GM12873 (cell line): ENCODE data around the gene FAAH2.

ENCODE experiments used
- TF ChIP-seq, protein P1 (sequence below): IDR thresholded peaks from 2 replicates; pipeline ENCODE4 v1.5.1; 2012; ENCODE audit warnings: low read depth, mild to moderate bottlenecking, moderate library complexity, low read length, control low read depth; ENCODE audit not compliant: insufficient read depth; ENCODE audit errors: missing control alignments

FAAH2 gene

DNA sequence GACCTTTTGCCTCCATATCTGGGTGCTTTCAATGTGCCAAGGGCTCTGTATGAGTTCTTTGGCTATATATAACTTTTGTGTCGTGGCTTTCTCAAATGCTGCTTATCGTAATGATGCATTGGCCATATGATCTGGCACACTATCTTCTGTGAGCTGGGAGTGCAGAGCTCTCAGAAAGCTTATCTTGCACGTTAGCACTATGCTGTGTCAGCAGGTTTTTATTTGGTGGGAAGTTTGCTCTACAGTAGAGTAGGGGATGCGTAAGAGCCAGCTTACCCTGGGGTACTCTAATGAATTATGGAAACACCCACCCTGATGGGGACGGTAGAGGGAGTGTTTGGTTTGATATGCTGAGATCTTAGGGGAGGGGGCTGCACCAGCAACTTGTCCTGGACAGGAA is 119.6 kb downstream of the FAAH2 start:
- TF ChIP-seq, protein P1, sequence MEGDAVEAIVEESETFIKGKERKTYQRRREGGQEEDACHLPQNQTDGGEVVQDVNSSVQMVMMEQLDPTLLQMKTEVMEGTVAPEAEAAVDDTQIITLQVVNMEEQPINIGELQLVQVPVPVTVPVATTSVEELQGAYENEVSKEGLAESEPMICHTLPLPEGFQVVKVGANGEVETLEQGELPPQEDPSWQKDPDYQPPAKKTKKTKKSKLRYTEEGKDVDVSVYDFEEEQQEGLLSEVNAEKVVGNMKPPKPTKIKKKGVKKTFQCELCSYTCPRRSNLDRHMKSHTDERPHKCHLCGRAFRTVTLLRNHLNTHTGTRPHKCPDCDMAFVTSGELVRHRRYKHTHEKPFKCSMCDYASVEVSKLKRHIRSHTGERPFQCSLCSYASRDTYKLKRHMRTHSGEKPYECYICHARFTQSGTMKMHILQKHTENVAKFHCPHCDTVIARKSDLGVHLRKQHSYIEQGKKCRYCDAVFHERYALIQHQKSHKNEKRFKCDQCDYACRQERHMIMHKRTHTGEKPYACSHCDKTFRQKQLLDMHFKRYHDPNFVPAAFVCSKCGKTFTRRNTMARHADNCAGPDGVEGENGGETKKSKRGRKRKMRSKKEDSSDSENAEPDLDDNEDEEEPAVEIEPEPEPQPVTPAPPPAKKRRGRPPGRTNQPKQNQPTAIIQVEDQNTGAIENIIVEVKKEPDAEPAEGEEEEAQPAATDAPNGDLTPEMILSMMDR: no peak

DNA sequence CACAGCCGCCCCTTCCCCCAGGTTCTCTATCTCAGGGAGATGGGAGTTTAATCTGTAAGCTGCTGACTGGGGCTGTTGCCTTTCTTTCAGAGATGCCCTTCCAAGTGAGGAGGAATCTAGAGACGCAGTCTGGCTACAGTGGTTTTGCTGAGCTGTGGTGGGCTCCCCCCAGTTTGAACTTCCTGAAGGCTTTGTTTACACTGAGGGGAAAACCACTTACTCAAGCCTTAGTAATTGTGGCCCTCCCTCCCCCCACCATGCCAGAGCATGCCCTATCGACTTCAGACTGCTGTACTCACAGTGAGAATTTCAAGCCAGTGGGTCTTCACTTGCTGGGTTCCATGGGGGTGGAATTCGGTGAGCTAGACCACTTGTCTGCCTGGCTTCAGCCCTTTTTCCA is 131.3 kb downstream of the FAAH2 start:
- TF ChIP-seq, protein P1: no peak

DNA sequence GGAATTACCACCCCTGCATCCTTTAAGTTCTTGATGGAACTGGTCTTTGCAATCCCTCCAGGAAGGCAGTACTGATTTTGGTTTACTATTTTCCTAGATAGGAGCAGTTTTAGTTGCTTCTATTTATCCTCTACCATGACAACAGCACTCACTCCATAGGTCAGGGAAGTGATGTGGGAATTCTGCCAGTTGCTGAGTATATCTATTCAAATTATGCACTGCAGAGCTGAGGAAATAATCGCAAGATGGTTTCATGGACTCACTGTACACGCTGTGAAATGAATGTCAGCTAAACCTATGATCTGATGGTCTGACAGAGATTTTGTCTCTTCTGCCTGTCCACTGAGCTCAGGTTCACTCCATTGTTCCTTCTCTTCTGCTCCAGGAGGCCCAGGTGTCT is 135.8 kb downstream of the FAAH2 start:
- TF ChIP-seq, protein P1: no peak

DNA sequence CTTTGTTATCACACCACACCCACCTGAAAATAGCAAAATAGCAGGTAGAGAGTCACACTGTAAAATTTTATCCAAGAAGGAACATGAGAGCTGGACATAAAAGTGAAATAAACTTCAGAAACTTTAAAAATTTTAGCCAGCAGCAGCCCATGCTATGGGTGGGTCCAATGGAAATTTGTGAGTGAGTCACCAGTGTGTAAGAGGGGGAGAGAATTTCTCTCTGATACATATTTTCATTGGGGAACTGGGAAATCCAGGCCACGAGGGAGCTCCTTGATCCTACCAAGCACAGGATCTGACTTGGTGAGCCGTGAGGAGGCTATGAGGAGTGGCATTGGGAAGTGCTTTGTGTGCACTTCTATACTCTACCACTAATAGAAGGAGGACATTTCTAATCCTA is 136.3 kb downstream of the FAAH2 start:
- TF ChIP-seq, protein P1: no peak

DNA sequence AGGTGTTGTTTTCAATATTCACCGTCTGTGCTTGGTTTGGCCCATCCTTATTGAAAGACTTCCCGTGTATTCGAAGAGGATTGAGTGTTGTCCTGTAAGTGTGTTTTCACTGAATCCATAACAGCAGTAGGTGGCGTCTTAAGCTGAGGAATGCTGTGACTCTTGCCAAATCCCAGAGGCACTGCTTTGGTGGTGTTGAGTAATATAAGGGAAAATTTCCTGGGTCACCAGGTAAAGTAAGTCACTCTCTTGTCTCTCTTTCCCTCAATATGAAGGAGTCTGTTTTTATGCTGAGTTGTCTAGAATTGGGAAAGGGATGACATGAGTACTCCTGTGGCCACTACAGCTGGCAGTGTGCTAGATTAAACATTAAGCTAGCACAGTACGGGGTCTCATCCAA is 158.6 kb downstream of the FAAH2 start:
- TF ChIP-seq, protein P1: no peak

DNA sequence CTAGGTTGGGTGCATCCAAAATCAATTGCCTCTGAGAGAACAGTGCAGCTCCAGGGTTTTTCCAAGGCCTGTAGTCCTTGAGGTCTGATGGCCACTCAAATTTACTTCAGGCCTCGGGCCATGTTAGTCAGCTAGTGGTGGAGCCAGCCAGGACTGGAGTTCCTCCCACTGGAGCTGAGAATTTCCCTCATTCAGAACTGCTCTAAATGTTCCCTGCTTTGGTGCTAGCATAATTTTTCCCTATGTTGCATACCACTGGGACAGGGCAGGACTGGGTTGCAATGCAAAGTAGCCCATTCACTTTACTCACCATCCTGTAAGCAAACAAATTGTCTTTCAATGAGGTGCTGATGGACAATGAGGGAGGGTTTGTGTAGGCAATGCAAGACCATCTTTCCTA is 159.3 kb downstream of the FAAH2 start:
- TF ChIP-seq, protein P1: no peak

DNA sequence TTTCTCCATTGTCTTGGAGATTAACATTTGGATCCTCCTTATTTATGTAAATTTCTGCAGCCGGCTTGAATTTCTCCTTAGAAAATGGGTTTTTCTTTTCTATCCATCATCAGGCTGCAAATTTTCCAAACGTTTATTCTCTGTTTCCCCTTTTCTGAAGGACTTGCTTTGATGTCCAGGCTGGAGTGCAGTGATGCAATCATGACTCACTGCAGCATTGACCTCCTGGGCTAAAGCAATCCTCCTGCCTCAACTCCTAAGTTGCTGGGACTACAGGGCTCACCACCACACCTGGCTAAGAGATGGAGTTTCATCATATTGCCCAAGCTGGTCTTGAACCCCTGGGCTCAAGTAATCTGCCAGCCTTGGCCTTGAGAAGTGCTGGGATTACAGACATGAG is 161.3 kb downstream of the FAAH2 start:
- TF ChIP-seq, protein P1: no peak

DNA sequence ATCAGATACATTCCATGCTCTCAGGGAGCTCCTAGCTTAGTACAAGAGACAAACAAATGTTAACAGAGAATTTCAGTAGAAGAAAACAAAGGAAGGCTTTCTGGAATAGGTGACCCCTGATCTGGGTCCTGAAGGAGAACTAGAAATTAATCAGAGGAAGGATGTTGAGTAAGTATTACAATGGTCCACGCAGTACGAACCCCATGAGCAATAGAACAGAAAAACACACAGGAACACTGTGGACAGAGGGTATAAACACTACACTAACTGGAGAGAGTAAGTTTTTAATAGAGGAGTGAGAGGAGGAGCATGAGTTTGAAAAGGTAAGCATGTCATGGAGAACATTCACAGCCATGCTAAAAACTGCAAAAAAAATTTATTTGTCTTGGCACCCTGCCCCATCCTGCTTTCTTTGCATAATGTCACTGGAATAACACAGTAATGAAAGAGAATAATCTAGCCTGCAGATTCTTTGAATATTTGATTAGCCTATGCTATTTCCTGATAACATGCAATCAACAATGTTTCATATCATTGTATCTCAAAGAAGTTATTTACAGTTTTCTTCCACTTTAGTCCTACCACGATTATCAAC is 165.0 kb downstream of the FAAH2 start:
- TF ChIP-seq, protein P1: no peak
